Measurements from ENCODE around the gene KCNB1.

DNA sequence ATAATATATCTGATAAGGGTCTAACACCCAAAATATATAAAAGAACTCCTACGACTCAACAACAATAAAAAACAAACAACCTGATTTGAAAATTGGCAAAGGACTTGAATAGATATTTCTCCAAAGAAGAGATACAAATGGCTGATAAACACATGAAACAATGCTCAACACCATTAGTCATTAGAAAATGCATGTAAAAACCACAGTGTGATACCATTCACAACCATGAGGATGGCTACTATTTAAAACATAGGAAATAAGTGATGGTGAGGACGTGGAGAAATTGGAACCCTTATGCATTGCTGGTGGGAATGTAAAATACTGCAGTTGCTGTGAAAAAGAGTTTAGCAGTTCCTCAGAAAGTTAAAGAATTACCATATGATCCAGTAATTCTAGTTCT, 44.1 kb upstream of the KCNB1 start:
- TF ChIP-seq CTCF (IDR thresholded peaks at IDR 0.05) (no peak), POLR2A (IDR thresholded peaks at IDR 0.05) (no peak)
